Uterus (tissue), 2 donors: Measurements from ENCODE around the gene GPER1.

Experiments
- CTCF ChIP-seq, 4 experiments: fragments of 200-600 bp in 2 of 4; fragments of 450-650 bp in 2 of 4; sonication (generic) in 2 of 4; IDR thresholded peaks; one replicate each; pipeline ENCODE4 v1.5.1; 2016 to 2019; ENCODE audit warnings: antibody characterized with exemption in 4 of 4, mild to moderate bottlenecking in 2 of 4, moderate library complexity in 1 of 4
- POLR2A ChIP-seq, 2 donors: fragments of 450-650 bp; IDR thresholded peaks; one replicate each; pipeline ENCODE4 v1.6.1; 2016; ENCODE audit warnings: antibody characterized with exemption in 2 of 2, mild to moderate bottlenecking in 1 of 2, moderate library complexity in 1 of 2

DNA sequence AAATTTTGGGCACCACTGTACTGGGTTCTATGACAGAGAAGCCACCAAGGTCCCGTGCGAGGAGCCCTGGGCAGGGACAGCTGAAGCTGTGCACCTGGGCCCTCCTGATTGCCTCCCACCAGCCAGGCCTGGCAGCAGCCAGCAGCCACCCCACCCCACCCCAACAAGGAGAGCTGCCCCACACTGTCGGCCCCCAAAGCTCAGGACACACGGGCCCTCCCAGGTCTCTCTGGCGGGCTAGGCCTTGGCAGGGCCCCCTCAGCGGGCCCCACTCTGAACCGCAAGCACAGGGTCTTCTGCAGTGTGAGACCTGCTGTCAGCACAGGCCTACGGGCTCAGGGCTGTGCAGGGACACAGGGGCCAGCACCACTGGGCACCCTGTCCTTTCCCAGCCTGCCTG lies 38.1 kb upstream of the GPER1 start:
- TF ChIP-seq CTCF (IDR thresholded peaks at IDR 0.05) (no peak), POLR2A (IDR thresholded peaks at IDR 0.05) (no peak)
